Measurements from ENCODE around the gene MAP4K4. TPM values are rescaled to one million over a fixed set of nuclear protein-coding genes. Genes with fewer than 3 reads are reported as not detected.

MAP4K4 gene
- total and polyA plus RNA-seq, 2 of the 13 experiments (the other 11 are each of a cell fraction or from before 2014, with no cell fraction given), result 105 to 264 TPM

GRCh38 chr2:101752716-101753616, 55.5 kb downstream of the MAP4K4 start (continued):
- TF ChIP-seq GABPA (IDR thresholded peaks at IDR 0.05; ENCODE audit: low read depth, low read length) (no peak), GABPA (CRISPR knock-in tag; IDR thresholded peaks at IDR 0.05; ENCODE audit: low read depth) (no peak), FOXA3 (CRISPR knock-in tag; IDR thresholded peaks at IDR 0.05) (peak; percentile 46; the same call in 1 of the 2 replicates), ZKSCAN5 (CRISPR knock-in tag; IDR thresholded peaks at IDR 0.05) (no peak), ARID5B (CRISPR knock-in tag; IDR thresholded peaks at IDR 0.05) (peak; percentile 70), RCOR2 (CRISPR knock-in tag; IDR thresholded peaks at IDR 0.05) (peak; percentile 45; the same call in 1 of the 2 replicates), NR2F2 (IDR thresholded peaks at IDR 0.05; ENCODE audit: borderline replicate concordance, low read depth) (peak; percentile 66; the same call in 1 of the 2 replicates), THAP7 (CRISPR knock-in tag; IDR thresholded peaks at IDR 0.05) (no peak), IRF2 (CRISPR knock-in tag; IDR thresholded peaks at IDR 0.05) (peak; percentile 22; the same call in 1 of the 2 replicates), BCL6 (CRISPR knock-in tag; IDR thresholded peaks at IDR 0.05) (peak; percentile 72), NR2F6 (IDR thresholded peaks at IDR 0.05) (0 out of 2 replicates have a peak, but pooled peaks have one; percentile 15), NR2F6 (CRISPR knock-in tag; IDR thresholded peaks at IDR 0.05) (0 out of 2 replicates have a peak, but pooled peaks have one; percentile 26), NR2C2 (CRISPR knock-in tag; IDR thresholded peaks at IDR 0.05; ENCODE audit: borderline replicate concordance) (no peak), SAP130 (CRISPR knock-in tag; IDR thresholded peaks at IDR 0.05; ENCODE audit: low read depth) (peak; percentile 64), ZNF362 (CRISPR knock-in tag; IDR thresholded peaks at IDR 0.05; ENCODE audit: borderline replicate concordance) (peak; percentile 35; the same call in 1 of the 2 replicates), MAX (IDR thresholded peaks at IDR 0.05) (0 out of 2 replicates have a peak, but pooled peaks have one; percentile 16), HDAC2 (CRISPR knock-in tag; IDR thresholded peaks at IDR 0.05) (peak; percentile 55; the same call in 1 of the 2 replicates), FOXO4 (CRISPR knock-in tag; conservative IDR thresholded peaks at IDR 0.05) (0 out of 2 replicates have a peak, but pooled peaks have one; percentile 36), ZFP62 (CRISPR knock-in tag; IDR thresholded peaks at IDR 0.05) (no peak), GATA4 (IDR thresholded peaks at IDR 0.05; ENCODE audit: borderline replicate concordance, low read depth) (0 out of 2 replicates have a peak, but pooled peaks have one; percentile 38), NCOA2 (CRISPR knock-in tag; IDR thresholded peaks at IDR 0.05) (peak; percentile 72), ISL2 (CRISPR knock-in tag; IDR thresholded peaks at IDR 0.05) (peak; percentile 83), CEBPG (CRISPR knock-in tag; IDR thresholded peaks at IDR 0.05) (peak; percentile 38; the same call in 1 of the 2 replicates)
